Psoas muscle (tissue), 8 donors: Measurements from ENCODE around the gene GRM4. TPM values are rescaled to one million over a fixed set of nuclear protein-coding genes. Genes with fewer than 3 reads are reported as not detected.

Experiments
- ATAC-seq, 4 donors: fragments of 200-7000 bp; cut with Tn5 transposase; one replicate each; pipeline ENCODE4 v1.9.1; 2020; ENCODE audit warnings: moderate library complexity in 3 of 4, mild to moderate bottlenecking in 2 of 4
- DNase-seq, 2 donors: peaks; one replicate each; pipeline ENCODE4 v3.0.0-alpha.2; 2020
- H3K27ac ChIP-seq: fragments of 200-600 bp; one replicate; pipeline ENCODE4 v1.8.0; 2022
- H3K27me3 ChIP-seq, 3 donors: fragments of 200-600 bp in 1 of 3; one replicate each; pipeline versions ENCODE4 v1.6.1 to v1.8.0; 2013 to 2022; ENCODE audit warnings: low read length in 2 of 3, mild to moderate bottlenecking in 2 of 3, moderate library complexity in 1 of 3; ENCODE audit not compliant: insufficient read depth in 3 of 3
- H3K36me3 ChIP-seq, 2 donors: fragments of 200-600 bp in 1 of 2; one replicate each; pipeline versions ENCODE4 v1.6.1 to v1.8.0; 2013 to 2022; ENCODE audit warnings: low read depth in 1 of 2, mild to moderate bottlenecking in 1 of 2, moderate library complexity in 1 of 2; ENCODE audit not compliant: insufficient read depth in 1 of 2
- H3K4me1 ChIP-seq: fragments of 200-600 bp; one replicate; pipeline ENCODE4 v1.8.0; 2022
- H3K4me3 ChIP-seq: fragments of 200-600 bp; one replicate; pipeline ENCODE4 v1.8.0; 2022; ENCODE audit warnings: mild to moderate bottlenecking
- H3K9me3 ChIP-seq: fragments of 200-600 bp; one replicate; pipeline ENCODE4 v1.8.0; 2022
- WGBS, 3 donors: extraction: QIAGEN DNeasy Blood & Tissue Kit; methylation state at CpG; one replicate each; pipeline versions ENCODE4 v1.1.6 to v1.1.7; 2013; 5-methylcytosine and 5-hydroxymethylcytosine counted together
- intact Hi-C, 2 donors: fragments of 100-400 bp; cut with DNase I; formaldehyde crosslinking; loops; one replicate each; pipeline versions ENCODE4 v1.11.0 to v1.14.2; 2022
- polyA plus RNA-seq, 3 donors: library from polyadenylated mRNA; stranded (reverse); fragments of 200-250 nt; gene quantifications; one replicate each; pipeline ENCODE4 v1.2.3, GENCODE V29; 2013
- total RNA-seq, 4 donors: library from RNA; stranded (reverse); fragmentation: NEBNext Ultra II Directional in 2 of 4; extraction: Animal tissue kit (Norgen Biotek cat#: 25700) in 2 of 4; gene quantifications; one replicate each; pipeline versions ENCODE4 v1.2.1 to v1.2.4, GENCODE V29; 2021 to 2023
- TF ChIP-seq, protein P1 (sequence below): fragments of 200-600 bp; IDR thresholded peaks from one replicate; pipeline ENCODE4 v1.8.0; 2022; ENCODE audit warnings: antibody characterized with exemption
- donor health status: healthy with polysubstance abuse.
- donor health status: DM: no; HTN: no; CAD: no; lungs with moderate emphysema.
- donor health status: Bipolar disorder and iron deficiency.
- donor health status: healthy.
- donor health status: DM: yes; HTN: yes; CAD: no.
- donor health status: DM: no; HTN: no; CAD: no.
- donor health status: DM: no; HTN: no; CAD: no.
- donor health status: DM: yes; HTN: yes; CAD: no.

The GRM4 gene
- total and polyA plus RNA-seq, 7 donors, result 0.07 to 0.39 (median 0.14) TPM; not detected in 4

DNA sequence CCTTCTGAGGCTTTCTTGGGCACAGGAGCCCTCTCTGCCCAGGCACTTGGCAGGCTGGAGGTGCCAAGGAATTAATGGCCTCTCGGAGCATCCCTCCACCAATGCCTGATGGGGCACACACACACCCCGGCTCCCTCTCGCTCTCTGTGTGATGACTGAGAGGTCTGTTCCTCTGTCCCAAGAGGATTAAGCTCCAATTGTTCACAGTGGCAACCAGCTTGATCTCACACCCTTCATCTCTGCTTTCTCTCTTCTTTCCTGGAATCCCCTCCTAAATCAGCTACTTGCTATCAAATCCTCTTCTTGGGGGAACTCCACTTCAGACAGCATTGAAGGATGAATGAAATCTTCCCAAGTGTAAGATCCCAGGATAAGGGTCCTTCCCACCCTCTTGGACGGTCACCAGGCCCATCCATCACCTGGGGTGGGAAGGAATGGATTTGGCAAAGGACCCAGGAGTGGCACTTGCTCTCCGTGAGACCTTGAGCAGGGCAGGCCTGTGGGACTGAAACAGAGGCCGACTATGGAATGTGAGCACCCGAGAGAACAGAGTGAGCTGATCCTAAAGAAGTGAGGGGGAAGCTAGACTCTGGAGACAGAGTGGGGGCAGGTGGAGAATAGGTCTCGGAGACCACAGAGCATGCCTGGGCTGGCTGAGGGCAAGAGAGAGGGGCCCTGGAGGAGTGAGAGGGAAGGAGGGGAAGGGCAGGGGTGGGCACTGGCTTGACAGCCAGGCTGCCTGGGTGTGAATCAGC lies 93.6 kb downstream of the GRM4 start:
- no peak overlapping the region for H3K27ac ChIP-seq
- H3K9me3 ChIP-seq, result no peaks in the 10 kb centered on the region
- no peak for DNase-seq
- WGBS, 3 donors, result 43 to 58% (median 47%) methylated on average over 8 of the region's 8 CpGs
- no peaks in the 10 kb centered on the region for H3K36me3 ChIP-seq
- no peak for ATAC-seq
- peaks cover 0 to 15% (median 10%) of the 10 kb centered on the region in 3 donors for H3K27me3 ChIP-seq
- H3K4me1 ChIP-seq, result no peaks in the 10 kb centered on the region
- intact Hi-C loops, result no loop called here
- no peak overlapping the region for H3K4me3 ChIP-seq
- TF ChIP-seq, protein P1, sequence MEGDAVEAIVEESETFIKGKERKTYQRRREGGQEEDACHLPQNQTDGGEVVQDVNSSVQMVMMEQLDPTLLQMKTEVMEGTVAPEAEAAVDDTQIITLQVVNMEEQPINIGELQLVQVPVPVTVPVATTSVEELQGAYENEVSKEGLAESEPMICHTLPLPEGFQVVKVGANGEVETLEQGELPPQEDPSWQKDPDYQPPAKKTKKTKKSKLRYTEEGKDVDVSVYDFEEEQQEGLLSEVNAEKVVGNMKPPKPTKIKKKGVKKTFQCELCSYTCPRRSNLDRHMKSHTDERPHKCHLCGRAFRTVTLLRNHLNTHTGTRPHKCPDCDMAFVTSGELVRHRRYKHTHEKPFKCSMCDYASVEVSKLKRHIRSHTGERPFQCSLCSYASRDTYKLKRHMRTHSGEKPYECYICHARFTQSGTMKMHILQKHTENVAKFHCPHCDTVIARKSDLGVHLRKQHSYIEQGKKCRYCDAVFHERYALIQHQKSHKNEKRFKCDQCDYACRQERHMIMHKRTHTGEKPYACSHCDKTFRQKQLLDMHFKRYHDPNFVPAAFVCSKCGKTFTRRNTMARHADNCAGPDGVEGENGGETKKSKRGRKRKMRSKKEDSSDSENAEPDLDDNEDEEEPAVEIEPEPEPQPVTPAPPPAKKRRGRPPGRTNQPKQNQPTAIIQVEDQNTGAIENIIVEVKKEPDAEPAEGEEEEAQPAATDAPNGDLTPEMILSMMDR, result no peak

DNA sequence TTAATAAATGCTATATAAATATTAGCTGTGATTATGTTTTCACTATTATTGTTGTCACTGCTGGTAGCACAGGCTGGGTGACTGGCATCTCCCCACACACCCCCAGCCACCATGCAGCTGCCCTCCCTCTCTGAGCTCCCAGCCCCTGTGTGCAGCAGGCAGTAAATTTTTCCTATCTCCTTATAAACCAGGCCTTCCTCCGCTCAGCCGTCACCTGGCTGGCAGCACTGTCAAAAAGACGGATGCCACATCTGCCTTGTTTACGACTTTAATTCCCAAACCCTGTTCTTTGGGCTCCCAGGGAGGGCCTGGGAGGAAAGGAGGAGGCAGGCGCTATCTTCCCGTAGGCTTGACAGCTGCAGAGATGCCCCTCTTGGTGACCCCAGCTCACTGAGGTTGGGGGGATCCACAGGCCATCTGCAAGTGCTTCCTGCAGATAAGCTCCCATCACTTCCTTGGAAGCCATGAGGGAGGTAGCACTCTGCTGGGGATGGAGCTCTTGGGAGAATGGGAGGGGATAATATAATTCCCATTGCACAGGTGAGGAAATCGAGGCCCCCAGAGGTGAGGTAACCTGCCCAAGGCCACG lies 94.5 kb downstream of the GRM4 start:
- H3K36me3 ChIP-seq, result no peaks in the 10 kb centered on the region
- H3K4me3 ChIP-seq, result no peak overlapping the region
- no peaks in the 10 kb centered on the region for H3K4me1 ChIP-seq
- H3K27me3 ChIP-seq, result peaks cover 0 to 15% (median 9%) of the 10 kb centered on the region in 3 donors
- no peak for DNase-seq
- no peaks in the 10 kb centered on the region for H3K9me3 ChIP-seq
- WGBS, 3 donors, result 45 to 51% (median 51%) methylated on average over 8 of the region's 8 CpGs
- TF ChIP-seq, protein P1, result no peak
- intact Hi-C loops, result no loop called here
- no peak overlapping the region for H3K27ac ChIP-seq
- no peak for ATAC-seq

DNA sequence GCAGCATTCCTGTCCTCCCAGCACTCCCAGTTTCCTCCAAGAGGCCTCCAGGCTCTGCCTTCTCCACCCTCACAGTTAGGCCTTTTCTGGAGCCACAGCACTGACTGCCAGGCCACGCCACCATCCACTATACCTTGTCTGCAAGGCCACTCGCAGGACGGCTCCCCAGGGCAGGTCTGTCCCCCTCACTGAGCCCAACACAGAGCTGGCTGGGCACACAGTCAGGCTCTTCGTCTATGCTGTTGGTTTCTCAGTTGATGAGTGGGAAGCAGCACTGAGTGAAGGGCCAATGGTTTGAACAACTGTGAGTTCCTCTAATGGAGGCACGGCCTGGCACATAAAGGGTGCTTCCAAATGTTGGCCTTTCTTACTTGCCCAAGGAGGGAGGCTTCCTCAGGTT lies 95.2 kb downstream of the GRM4 start:
- TF ChIP-seq, protein P1, result no peak
- H3K4me3 ChIP-seq, result no peak overlapping the region
- no peak for DNase-seq
- intact Hi-C loops, result no loop called here
- no peaks in the 10 kb centered on the region for H3K4me1 ChIP-seq
- H3K27ac ChIP-seq, result no peak overlapping the region
- ATAC-seq, result no peak
- H3K36me3 ChIP-seq, result no peaks in the 10 kb centered on the region
- H3K9me3 ChIP-seq, result no peaks in the 10 kb centered on the region
- 90 to 94% (median 91%) methylated on average over 5 of the region's 5 CpGs for WGBS, 3 donors
- peaks cover 0 to 15% (median 6%) of the 10 kb centered on the region in 3 donors for H3K27me3 ChIP-seq

DNA sequence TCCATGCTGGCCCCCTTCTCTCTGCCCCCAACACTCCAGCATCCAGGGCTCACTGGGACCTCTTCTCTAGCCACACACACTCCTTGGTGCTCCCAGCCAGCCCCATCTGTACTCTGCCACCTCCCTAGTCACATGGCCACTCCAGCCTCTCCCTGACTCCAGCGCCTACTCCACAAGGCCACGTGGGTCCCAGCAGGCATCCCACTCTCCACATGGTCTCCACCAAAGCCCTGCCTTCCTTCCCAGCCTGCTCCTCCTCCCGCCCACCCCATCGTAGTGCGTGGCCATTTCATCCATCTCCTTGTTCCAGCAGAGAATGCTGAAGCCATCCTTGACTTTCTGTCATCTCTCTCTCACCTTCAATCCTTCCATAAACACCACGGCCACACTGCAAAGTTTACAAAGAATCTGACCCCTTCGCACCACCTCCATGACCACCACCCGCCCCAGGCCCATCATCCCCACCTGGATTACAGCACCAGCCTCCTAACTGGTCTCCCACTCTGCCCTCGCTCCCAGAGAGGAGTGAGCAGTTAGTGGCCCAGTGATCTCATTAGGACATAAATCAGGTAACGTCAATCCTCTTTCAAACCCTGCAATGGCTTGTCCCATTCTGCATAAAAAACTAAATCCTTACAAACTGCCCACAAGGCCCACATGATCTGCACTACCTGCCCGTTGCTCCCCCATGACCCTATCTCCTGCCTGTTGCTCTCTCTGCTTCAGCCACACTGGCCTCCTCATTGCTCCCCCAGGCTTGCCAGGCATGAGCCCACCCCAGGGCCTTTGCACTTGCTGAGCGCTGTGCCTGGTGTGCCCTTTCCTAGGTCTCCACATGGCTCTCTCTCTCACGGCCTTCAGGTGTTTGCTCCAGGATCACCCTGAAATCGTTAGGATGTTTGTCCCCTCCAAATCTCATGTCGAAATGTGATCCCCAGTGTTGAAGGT lies 96.2 kb downstream of the GRM4 start:
- 74 to 76% (median 74%) methylated on average over 15 of the region's 15 CpGs for WGBS, 3 donors
- no peak overlapping the region for H3K4me3 ChIP-seq
- H3K9me3 ChIP-seq, result no peaks in the 10 kb centered on the region
- no peak overlapping the region for H3K27ac ChIP-seq
- no peaks in the 10 kb centered on the region for H3K4me1 ChIP-seq
- intact Hi-C loops, result no loop called here
- DNase-seq (no peak), ATAC-seq (no peak)
- H3K27me3 ChIP-seq, result peaks cover 0 to 15% (median 6%) of the 10 kb centered on the region in 3 donors
- TF ChIP-seq, protein P1, result no peak
- no peaks in the 10 kb centered on the region for H3K36me3 ChIP-seq
